Peyer's patch (tissue), 4 donors: ENCODE data around the gene DPF3.

Experiments
- POLR2A ChIP-seq, 2 donors: fragments of 450-650 bp; IDR thresholded peaks; one replicate each; pipeline ENCODE4 v1.5.1; 2017; ENCODE audit warnings: antibody characterized with exemption in 2 of 2, mild to moderate bottlenecking in 2 of 2, moderate library complexity in 2 of 2
- TF ChIP-seq, protein P1 (sequence below), 6 experiments: fragments of 450-650 bp in 4 of 6; fragments of 200-600 bp in 2 of 6; sonication (generic) in 1 of 6; IDR thresholded peaks; one replicate each; pipeline ENCODE4 v1.5.1; 2017 to 2019; ENCODE audit warnings: antibody characterized with exemption in 6 of 6, mild to moderate bottlenecking in 3 of 6, moderate library complexity in 1 of 6

DNA sequence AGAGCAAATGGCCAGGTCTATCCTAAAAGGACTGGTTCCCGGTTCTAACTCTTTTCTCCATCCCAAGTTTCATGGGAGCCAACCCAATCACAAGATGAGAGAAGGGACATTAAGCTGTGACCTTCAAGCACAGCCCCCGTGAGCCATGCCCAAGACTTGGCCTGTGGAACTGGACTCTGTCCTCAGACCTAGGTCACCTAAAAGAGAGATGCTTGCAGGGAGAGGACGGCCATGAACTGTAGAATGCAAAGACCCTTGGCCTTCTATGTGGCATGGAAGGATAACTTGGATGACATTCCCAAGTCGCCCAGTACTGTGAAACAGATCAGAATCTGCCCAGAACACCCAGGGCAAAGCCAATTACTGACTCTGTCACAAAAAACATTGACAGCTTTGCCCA, 263.5 kb downstream of the DPF3 start:
- TF ChIP-seq, protein P1, sequence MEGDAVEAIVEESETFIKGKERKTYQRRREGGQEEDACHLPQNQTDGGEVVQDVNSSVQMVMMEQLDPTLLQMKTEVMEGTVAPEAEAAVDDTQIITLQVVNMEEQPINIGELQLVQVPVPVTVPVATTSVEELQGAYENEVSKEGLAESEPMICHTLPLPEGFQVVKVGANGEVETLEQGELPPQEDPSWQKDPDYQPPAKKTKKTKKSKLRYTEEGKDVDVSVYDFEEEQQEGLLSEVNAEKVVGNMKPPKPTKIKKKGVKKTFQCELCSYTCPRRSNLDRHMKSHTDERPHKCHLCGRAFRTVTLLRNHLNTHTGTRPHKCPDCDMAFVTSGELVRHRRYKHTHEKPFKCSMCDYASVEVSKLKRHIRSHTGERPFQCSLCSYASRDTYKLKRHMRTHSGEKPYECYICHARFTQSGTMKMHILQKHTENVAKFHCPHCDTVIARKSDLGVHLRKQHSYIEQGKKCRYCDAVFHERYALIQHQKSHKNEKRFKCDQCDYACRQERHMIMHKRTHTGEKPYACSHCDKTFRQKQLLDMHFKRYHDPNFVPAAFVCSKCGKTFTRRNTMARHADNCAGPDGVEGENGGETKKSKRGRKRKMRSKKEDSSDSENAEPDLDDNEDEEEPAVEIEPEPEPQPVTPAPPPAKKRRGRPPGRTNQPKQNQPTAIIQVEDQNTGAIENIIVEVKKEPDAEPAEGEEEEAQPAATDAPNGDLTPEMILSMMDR (IDR thresholded peaks at IDR 0.05), result no peak
- TF ChIP-seq POLR2A (IDR thresholded peaks at IDR 0.05), result no peak
